T-helper 1 cell treated with Interleukin-12 subunit alpha and Interleukin-12 subunit beta and Interleukin-4 antibody, amounts not matched to agents 30 μg/mL and 1 μg/mL, for 36 hours (primary cell): ENCODE data around the gene FBXW5.

Experiments used
- H3K27ac Mint-ChIP-seq: one replicate; pipeline ENCODE4 v1.8.0; 2021; ENCODE audit warnings: mild to moderate bottlenecking, mixed read lengths
- H3K27me3 Mint-ChIP-seq: one replicate; pipeline ENCODE4 v1.8.0; 2021; ENCODE audit warnings: low read depth, mixed read lengths
- H3K36me3 Mint-ChIP-seq: one replicate; pipeline ENCODE4 v1.8.0; 2021; ENCODE audit warnings: low read depth, mixed read lengths
- H3K4me1 Mint-ChIP-seq: one replicate; pipeline ENCODE4 v1.8.0; 2021; ENCODE audit warnings: low read depth, mixed read lengths
- H3K4me3 Mint-ChIP-seq: one replicate; pipeline ENCODE4 v1.8.0; 2021; ENCODE audit warnings: mild to moderate bottlenecking, moderate library complexity, mixed read lengths
- H3K9me3 Mint-ChIP-seq: one replicate; pipeline ENCODE4 v1.8.0; 2021; ENCODE audit warnings: mixed read lengths

Gene FBXW5

DNA sequence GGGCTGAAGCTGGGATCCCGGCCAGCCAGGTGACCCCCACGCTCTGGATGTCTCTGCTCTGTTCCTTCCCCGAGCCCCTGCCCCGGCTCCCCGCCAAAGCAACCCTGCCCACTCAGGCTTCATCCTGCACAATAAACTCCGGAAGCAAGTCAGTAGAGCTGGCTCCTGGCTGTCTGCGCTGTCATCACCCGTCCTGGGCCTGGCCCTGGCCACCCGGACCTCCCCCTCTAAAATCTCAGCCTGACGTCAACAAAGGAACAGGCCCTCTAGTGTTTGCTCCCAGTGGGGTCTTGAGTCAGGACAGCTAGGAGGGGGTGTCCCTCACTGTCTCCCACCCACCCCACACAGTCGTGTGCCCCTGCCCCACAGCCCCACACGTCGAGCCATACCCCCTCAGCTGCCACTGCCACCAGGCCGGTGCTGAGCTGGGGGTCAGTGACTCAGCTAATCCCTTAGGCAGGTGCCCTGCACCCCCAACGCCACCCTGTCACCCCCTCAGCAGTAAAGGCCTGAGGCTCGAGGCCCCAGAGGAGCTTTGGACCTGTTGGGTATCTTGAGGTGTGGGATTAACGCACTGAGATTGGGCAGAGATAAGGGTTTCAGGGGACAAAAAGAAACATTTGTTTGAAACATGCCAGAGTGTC lies 37.2 kb upstream of the FBXW5 start:
- H3K27ac Mint-ChIP-seq = no peak overlapping the region
- H3K36me3 Mint-ChIP-seq = no peaks in the 10 kb centered on the region
- H3K27me3 Mint-ChIP-seq = peaks cover 16% of the 10 kb centered on the region
- no peaks in the 10 kb centered on the region for H3K9me3 Mint-ChIP-seq
- H3K4me1 Mint-ChIP-seq = no peaks in the 10 kb centered on the region
- no peak overlapping the region for H3K4me3 Mint-ChIP-seq

DNA sequence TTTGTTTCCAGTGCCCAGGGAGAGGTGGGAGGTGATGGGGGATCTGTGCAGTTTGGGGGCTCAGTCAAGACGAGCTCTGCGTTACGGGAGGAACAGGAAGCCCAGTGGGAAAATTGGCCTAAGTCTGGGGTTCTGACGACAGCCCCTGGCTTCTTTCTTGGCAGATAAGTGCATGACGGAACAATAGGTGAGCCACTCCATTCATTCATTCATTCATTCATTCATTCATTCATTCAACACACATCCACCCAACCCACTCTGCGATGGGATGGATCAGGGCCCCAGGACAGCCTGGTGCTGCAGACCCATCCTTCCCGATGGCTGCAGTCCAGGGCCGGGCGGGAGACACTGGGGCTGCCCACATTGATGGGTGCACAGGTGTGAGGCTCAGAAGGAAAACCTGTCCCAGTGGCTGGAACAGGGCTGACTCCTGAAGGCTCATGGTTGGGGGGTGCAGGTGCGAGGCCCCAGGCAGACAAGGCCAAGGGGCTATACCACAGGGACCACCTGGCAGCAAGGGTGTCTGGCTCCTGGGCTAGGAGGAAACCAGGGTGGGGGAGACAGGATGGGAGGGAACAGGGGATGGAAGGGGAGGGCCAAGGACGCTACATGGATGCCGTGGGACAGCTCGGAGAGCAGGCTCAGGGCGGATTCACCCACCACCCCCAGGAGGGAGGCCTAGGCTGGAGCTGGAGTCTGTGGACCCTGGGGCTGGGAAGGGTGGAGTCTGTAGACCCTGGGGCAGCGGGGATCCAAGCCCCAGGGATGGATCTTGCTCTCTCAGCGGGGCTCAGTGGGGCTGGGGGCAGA lies 36.3 kb upstream of the FBXW5 start:
- Mint-ChIP-seq H3K4me1 (no peaks in the 10 kb centered on the region), H3K9me3 (no peaks in the 10 kb centered on the region), H3K27me3 (peaks cover 15% of the 10 kb centered on the region), H3K27ac (no peak overlapping the region), H3K36me3 (no peaks in the 10 kb centered on the region), H3K4me3 (no peak overlapping the region)

DNA sequence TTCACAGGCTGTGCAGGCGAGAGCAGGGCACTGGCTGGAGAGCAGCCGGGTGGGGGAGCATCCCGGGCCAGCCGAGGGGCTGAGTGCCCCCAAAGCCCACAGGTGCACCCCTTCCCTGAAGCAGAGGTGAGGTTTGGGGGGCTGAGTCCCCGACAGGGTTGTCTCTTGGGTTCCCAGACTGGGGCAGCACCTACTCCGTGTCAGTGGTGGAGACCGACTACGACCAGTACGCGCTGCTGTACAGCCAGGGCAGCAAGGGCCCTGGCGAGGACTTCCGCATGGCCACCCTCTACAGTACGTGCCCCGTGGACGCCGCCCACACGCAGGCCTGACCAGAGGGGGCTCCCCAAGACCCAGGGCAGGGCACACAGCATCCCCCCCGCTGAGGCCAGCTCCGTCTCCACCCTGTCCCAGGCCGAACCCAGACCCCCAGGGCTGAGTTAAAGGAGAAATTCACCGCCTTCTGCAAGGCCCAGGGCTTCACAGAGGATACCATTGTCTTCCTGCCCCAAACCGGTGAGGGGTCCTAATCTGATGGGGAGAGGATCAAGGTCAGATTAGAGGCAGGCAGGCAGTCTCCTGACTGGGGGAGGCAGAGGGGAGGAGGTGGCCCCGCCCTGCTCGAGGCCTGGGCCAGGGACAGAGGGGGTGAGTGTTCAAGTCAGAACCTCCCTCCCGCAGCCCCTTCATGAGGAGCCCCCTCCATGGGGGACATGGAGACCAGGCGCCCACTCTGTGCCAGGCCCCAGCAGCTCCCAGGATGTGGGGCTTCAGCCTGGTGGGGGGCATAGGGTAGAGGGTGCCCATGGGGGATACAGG lies 35.4 kb upstream of the FBXW5 start:
- Mint-ChIP-seq H3K9me3 (no peaks in the 10 kb centered on the region), H3K4me1 (peaks cover 3% of the 10 kb centered on the region), H3K27me3 (peaks cover 15% of the 10 kb centered on the region), H3K36me3 (no peaks in the 10 kb centered on the region), H3K4me3 (no peak overlapping the region), H3K27ac (no peak overlapping the region)

DNA sequence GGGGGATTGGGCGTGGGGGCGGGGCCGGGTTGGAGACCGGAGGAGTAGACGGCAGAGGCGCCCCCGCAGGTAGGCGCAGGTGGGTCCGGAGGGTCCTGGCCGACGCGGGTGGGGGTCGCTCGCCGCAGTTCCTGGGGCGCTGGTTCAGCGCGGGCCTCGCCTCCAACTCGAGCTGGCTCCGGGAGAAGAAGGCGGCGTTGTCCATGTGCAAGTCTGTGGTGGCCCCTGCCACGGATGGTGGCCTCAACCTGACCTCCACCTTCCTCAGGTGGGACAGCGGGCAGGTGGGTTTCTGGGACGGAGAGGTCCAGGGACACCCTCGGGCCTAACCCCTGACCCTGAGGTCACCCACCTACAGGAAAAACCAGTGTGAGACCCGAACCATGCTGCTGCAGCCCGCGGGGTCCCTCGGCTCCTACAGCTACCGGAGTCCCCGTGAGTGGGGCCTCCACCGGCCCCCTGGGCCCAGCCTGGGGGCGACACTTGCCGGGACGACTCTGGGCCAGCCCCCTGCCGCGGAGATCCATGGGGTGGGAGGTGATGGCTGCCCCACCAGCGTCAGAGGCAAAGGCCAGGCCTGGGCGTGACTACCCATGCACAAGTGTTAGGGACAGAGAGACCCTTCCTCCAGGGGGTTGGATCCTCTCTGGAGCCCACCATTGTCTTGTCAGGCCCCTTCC lies 34.5 kb upstream of the FBXW5 start:
- Mint-ChIP-seq H3K27ac (no peak overlapping the region), H3K4me1 (peaks cover 3% of the 10 kb centered on the region), H3K36me3 (no peaks in the 10 kb centered on the region), H3K27me3 (peaks cover 13% of the 10 kb centered on the region), H3K9me3 (no peaks in the 10 kb centered on the region), H3K4me3 (no peak overlapping the region)

DNA sequence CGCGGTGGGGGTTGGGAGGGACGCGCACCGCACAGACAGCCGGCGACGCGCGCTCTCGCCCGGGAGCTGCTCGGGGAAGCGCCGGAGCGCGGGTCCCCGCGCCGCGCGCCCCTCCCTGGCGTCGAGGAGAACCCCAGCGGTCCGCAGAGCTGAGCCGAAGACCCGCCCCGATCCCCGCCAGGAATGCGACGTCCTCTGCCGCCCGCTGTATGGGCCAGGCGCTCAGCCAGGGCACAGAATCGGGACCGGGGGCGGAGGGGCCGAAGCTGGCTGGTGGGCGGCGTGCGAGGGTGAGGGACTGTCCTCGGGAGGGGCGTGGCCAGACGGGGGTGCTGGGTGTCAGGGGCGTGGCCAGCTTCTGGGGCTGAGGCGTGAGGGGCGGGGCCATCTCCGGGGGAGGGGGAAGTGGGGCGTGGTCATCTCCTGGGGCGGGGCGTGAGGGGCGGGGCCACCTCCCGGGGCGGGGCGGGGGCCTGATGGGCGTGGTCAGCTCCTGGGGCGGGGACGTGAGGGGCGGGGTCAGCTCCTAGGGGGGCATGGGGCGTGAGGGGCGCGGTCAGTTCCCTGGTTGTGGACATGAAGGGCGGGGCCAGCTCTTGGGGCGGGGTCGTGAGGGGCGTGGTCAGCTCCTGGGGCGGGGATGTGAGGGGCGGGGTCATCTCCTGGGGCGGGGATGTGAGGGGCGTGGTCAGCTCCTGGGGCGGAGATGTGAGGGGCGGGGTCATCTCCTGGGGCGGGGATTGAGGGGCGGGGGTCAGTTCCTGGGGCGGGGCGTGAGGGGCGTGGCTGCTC lies 33.7 kb upstream of the FBXW5 start:
- no peak overlapping the region for H3K27ac Mint-ChIP-seq
- H3K27me3 Mint-ChIP-seq = peaks cover 9% of the 10 kb centered on the region
- peaks cover 3% of the 10 kb centered on the region for H3K4me1 Mint-ChIP-seq
- no peaks in the 10 kb centered on the region for H3K36me3 Mint-ChIP-seq
- H3K9me3 Mint-ChIP-seq = no peaks in the 10 kb centered on the region
- no peak overlapping the region for H3K4me3 Mint-ChIP-seq

DNA sequence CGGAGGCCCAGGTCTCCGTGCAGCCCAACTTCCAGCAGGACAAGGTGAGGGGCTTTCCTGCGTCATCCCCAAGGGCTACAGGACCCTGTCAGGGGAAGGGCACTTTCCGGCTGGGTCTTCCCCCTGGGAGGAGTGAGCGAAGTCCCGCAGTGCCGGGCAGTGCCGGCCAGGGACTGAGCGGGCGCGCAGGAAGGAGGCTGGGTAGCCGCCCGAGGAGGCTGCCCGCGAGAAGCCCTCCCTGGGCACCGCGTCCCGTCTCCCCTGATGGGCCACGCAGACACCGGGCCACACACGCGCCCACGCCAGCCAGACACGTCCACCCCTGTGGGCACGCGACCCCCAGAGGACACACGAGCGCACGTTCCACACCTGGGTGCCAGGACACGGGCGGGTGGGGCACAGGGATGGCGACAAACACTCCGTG lies 33.1 kb upstream of the FBXW5 start:
- Mint-ChIP-seq H3K36me3 (no peaks in the 10 kb centered on the region), H3K27ac (no peak overlapping the region), H3K4me1 (peaks cover 3% of the 10 kb centered on the region), H3K27me3 (peaks cover 9% of the 10 kb centered on the region), H3K9me3 (no peaks in the 10 kb centered on the region), H3K4me3 (no peak overlapping the region)

- peaks cover 3% of the 10 kb centered on the region for H3K4me1 Mint-ChIP-seq
- H3K36me3 Mint-ChIP-seq = no peaks in the 10 kb centered on the region
- H3K27me3 Mint-ChIP-seq = peaks cover 9% of the 10 kb centered on the region
- H3K9me3 Mint-ChIP-seq = no peaks in the 10 kb centered on the region
- H3K4me3 Mint-ChIP-seq = no peak within 1 kb of the TSS
- H3K27ac Mint-ChIP-seq = no peak within 1 kb of the TSS
Measured at GRCh38 chr9:136977223-136977622, 32.7 kb upstream of the FBXW5 start, which contains the start of gene PTGDS. Gene PTGDS, plus strand, starts transcription at chr9:136977504. Its CDS starts 75 bp downstream, at chr9:136977579.

GRCh38 chr9:136975644-136976043 lies 31.1 kb upstream of the FBXW5 start:
- peak overlapping the region; percentile 34 for H3K4me3 Mint-ChIP-seq
- no peaks in the 10 kb centered on the region for H3K9me3 Mint-ChIP-seq
- no peaks in the 10 kb centered on the region for H3K36me3 Mint-ChIP-seq
- peaks cover 8% of the 10 kb centered on the region for H3K27me3 Mint-ChIP-seq
- no peak overlapping the region for H3K27ac Mint-ChIP-seq
- peaks cover 3% of the 10 kb centered on the region for H3K4me1 Mint-ChIP-seq

- H3K9me3 Mint-ChIP-seq = no peaks in the 10 kb centered on the region
- no peaks in the 10 kb centered on the region for H3K36me3 Mint-ChIP-seq
- peaks cover 3% of the 10 kb centered on the region for H3K4me1 Mint-ChIP-seq
- peak overlapping the region; percentile 59 for H3K27ac Mint-ChIP-seq
- H3K4me3 Mint-ChIP-seq = peak overlapping the region; percentile 34
- H3K27me3 Mint-ChIP-seq = peaks cover 5% of the 10 kb centered on the region
Measured at GRCh38 chr9:136974817-136975535, 30.4 kb upstream of the FBXW5 start.

GRCh38 chr9:136973618-136974617 lies 29.4 kb upstream of the FBXW5 start:
- Mint-ChIP-seq H3K9me3 (no peaks in the 10 kb centered on the region), H3K27me3 (peaks cover 5% of the 10 kb centered on the region), H3K4me3 (no peak overlapping the region), H3K4me1 (peaks cover 3% of the 10 kb centered on the region), H3K27ac (no peak overlapping the region), H3K36me3 (no peaks in the 10 kb centered on the region)

DNA sequence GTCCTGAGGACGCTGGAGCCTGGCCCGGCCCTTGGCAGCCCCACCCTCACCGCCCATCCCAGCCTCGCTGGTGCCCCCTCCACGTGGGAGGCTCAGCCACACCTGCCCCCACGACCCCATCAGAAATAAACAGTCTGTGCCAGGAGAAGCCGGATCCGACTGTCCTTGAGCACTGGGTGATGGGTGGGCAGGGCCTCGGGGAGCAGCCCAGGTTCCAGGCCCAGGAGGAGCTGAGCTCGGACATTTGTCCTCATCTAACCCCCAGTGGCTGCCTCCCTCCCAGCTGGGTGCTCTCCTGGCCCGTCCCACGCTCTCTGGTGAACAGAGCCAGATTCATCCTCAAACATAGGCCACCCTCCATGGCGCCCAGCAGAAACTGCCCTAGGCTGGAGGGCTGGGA lies 28.2 kb upstream of the FBXW5 start:
- Mint-ChIP-seq H3K9me3 (no peaks in the 10 kb centered on the region), H3K4me3 (no peak overlapping the region), H3K4me1 (peaks cover 3% of the 10 kb centered on the region), H3K36me3 (no peaks in the 10 kb centered on the region), H3K27ac (no peak overlapping the region), H3K27me3 (peaks cover 5% of the 10 kb centered on the region)

DNA sequence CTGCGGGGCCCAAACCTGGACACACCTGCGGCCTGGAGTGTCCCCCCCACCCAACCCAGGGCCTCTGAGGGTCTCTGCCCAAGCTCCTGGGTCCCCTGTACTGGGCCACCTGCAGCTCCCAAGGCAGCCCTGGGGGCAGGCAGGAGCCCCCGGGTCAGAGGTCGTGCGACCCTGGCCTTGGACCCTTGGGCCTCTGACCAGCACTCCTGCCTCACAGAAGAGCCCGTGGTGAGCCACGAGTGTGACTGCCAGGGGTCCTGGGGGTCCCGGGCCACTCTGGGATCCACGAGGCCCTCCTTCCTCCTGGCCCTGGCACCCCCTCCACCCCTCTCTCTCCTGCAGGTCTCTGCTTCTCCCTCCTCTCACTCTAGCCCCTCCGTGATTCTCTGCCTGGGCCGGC lies 27.8 kb upstream of the FBXW5 start:
- Mint-ChIP-seq H3K27me3 (peaks cover 5% of the 10 kb centered on the region), H3K27ac (no peak overlapping the region), H3K9me3 (no peaks in the 10 kb centered on the region), H3K4me3 (no peak overlapping the region), H3K36me3 (no peaks in the 10 kb centered on the region), H3K4me1 (peaks cover 3% of the 10 kb centered on the region)
